ENCODE results near the gene DESI1.

DESI1 gene

DNA sequence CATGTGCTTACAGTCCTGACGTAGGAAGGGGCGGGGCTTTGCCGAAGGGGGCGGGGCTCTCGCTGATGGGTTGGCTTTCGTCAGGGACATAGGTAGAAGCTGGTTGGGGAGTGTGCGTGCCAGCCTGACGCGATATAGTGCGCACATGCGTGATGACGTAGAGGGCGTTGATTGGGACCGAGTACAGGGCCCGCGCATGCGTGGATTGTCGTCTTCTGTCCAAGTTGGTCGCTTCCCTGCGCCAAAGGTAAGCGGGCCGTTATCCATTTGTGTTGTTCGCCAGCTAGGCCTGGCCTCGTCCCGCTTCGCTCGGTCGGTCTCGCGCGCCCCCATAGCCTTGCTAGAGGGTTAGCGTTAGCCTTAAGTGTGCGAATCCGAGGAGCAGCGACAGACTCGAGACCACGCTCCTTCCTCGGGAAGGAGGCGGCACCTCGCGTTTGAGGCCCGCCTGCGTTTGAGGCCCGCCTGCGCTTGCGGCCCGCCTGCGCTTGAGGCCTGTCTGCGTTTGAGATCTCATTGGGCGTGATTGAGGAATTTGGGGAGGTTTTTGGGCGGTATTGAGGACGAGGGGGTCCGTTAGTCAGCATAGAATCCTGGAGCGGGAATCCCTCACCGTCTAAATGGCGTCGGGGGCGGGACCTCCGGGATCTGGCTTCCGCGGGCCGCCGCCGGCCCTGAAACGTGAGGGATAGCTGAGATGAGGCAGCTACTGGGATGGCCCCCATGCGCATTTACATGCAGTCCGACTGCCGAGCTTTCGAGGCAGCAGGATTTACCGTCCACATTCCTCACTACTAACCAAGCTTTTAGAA lies 462 bp upstream of the DESI1 start, which contains the start of gene XRCC6 (continued):
- TF ChIP-seq ZNF202 (tag by site-specific recombination; IDR thresholded peaks at IDR 0.05; ENCODE audit: borderline replicate concordance) (no peak), RBAK (tag by site-specific recombination; IDR thresholded peaks at IDR 0.05) (no peak), ZNF211 (tag by site-specific recombination; IDR thresholded peaks at IDR 0.05; ENCODE audit: low read depth) (no peak), SP3 (tag by site-specific recombination; IDR thresholded peaks at IDR 0.05) (peak; percentile 90), ZBTB17 (tag by site-specific recombination; IDR thresholded peaks at IDR 0.05) (peak; percentile 94), ZNF248 (tag by site-specific recombination; IDR thresholded peaks at IDR 0.05) (no peak), ZNF155 (tag by site-specific recombination; IDR thresholded peaks at IDR 0.05) (no peak), ZNF2 (tag by site-specific recombination; IDR thresholded peaks at IDR 0.05) (peak; percentile 94), ZNF747 (tag by site-specific recombination; IDR thresholded peaks at IDR 0.05) (no peak), ZSCAN30 (tag by site-specific recombination; IDR thresholded peaks at IDR 0.05) (peak; percentile 16; the same call in 1 of the 2 replicates), ZNF274 (IDR thresholded peaks at IDR 0.05; ENCODE audit: low read length) (no peak), ZNF274 (tag by site-specific recombination; IDR thresholded peaks at IDR 0.05; ENCODE audit: borderline replicate concordance) (no peak), ZNF398 (tag by site-specific recombination; IDR thresholded peaks at IDR 0.05) (peak; percentile 63), ZNF37A (tag by site-specific recombination; IDR thresholded peaks at IDR 0.05) (no peak), MYNN (tag by site-specific recombination; IDR thresholded peaks at IDR 0.05; ENCODE audit: borderline replicate concordance) (no peak), KLF7 (tag by site-specific recombination; IDR thresholded peaks at IDR 0.05; ENCODE audit: borderline replicate concordance) (no peak), ZBTB48 (tag by site-specific recombination; IDR thresholded peaks at IDR 0.05) (no peak; the same call in 1 of the 2 replicates), REPIN1 (tag by site-specific recombination; IDR thresholded peaks at IDR 0.05; ENCODE audit: low read depth) (peak; percentile 68; the same call in 1 of the 2 replicates), ZNF416 (tag by site-specific recombination; IDR thresholded peaks at IDR 0.05) (no peak), YY2 (tag by site-specific recombination; IDR thresholded peaks at IDR 0.05) (peak; percentile 82), SP7 (tag by site-specific recombination; IDR thresholded peaks at IDR 0.05) (peak; percentile 56), ZNF175 (tag by site-specific recombination; IDR thresholded peaks at IDR 0.05) (no peak), ZNF292 (tag by site-specific recombination; IDR thresholded peaks at IDR 0.05; ENCODE audit: borderline replicate concordance, low read depth) (no peak), FEZF1 (tag by site-specific recombination; IDR thresholded peaks at IDR 0.05) (no peak), ZNF585B (tag by site-specific recombination; IDR thresholded peaks at IDR 0.05) (no peak; the same call in 1 of the 2 replicates), ZNF639 (tag by site-specific recombination; IDR thresholded peaks at IDR 0.05) (peak; percentile 59; the same call in 1 of the 2 replicates), ZNF596 (tag by site-specific recombination; IDR thresholded peaks at IDR 0.05) (no peak), ZNF707 (tag by site-specific recombination; IDR thresholded peaks at IDR 0.05) (no peak), ZNF335 (tag by site-specific recombination; conservative IDR thresholded peaks at IDR 0.05) (peak; percentile 94), ZNF24 (tag by site-specific recombination; IDR thresholded peaks at IDR 0.05) (no peak), ZFP41 (tag by site-specific recombination; IDR thresholded peaks at IDR 0.05; ENCODE audit: borderline replicate concordance) (no peak)
- TF ChIP-seq, protein P1, sequence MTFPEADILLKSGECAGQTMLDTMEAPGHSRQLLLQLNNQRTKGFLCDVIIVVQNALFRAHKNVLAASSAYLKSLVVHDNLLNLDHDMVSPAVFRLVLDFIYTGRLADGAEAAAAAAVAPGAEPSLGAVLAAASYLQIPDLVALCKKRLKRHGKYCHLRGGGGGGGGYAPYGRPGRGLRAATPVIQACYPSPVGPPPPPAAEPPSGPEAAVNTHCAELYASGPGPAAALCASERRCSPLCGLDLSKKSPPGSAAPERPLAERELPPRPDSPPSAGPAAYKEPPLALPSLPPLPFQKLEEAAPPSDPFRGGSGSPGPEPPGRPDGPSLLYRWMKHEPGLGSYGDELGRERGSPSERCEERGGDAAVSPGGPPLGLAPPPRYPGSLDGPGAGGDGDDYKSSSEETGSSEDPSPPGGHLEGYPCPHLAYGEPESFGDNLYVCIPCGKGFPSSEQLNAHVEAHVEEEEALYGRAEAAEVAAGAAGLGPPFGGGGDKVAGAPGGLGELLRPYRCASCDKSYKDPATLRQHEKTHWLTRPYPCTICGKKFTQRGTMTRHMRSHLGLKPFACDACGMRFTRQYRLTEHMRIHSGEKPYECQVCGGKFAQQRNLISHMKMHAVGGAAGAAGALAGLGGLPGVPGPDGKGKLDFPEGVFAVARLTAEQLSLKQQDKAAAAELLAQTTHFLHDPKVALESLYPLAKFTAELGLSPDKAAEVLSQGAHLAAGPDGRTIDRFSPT (tag by site-specific recombination; IDR thresholded peaks at IDR 0.05): no peak; the same call in 1 of the 2 replicates
- TF ChIP-seq, protein P2, sequence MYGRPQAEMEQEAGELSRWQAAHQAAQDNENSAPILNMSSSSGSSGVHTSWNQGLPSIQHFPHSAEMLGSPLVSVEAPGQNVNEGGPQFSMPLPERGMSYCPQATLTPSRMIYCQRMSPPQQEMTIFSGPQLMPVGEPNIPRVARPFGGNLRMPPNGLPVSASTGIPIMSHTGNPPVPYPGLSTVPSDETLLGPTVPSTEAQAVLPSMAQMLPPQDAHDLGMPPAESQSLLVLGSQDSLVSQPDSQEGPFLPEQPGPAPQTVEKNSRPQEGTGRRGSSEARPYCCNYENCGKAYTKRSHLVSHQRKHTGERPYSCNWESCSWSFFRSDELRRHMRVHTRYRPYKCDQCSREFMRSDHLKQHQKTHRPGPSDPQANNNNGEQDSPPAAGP (tag by site-specific recombination; IDR thresholded peaks at IDR 0.05): peak; percentile 60; the same call in 1 of the 2 replicates
- TF ChIP-seq, protein P3, sequence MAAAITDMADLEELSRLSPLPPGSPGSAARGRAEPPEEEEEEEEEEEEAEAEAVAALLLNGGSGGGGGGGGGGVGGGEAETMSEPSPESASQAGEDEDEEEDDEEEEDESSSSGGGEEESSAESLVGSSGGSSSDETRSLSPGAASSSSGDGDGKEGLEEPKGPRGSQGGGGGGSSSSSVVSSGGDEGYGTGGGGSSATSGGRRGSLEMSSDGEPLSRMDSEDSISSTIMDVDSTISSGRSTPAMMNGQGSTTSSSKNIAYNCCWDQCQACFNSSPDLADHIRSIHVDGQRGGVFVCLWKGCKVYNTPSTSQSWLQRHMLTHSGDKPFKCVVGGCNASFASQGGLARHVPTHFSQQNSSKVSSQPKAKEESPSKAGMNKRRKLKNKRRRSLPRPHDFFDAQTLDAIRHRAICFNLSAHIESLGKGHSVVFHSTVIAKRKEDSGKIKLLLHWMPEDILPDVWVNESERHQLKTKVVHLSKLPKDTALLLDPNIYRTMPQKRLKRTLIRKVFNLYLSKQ (tag by site-specific recombination; IDR thresholded peaks at IDR 0.05; ENCODE audit: borderline replicate concordance): no peak
